GM18868 (cell line): Measurements from ENCODE around the gene CKLF.

Experiments used
- ATAC-seq: cut with Tn5 transposase; IDR thresholded peaks from one replicate; pipeline ENCODE4 v1.9.1; 2021; ENCODE audit warnings: mild to moderate bottlenecking, moderate library complexity; ENCODE audit not compliant: unreplicated experiment

The CKLF gene

DNA sequence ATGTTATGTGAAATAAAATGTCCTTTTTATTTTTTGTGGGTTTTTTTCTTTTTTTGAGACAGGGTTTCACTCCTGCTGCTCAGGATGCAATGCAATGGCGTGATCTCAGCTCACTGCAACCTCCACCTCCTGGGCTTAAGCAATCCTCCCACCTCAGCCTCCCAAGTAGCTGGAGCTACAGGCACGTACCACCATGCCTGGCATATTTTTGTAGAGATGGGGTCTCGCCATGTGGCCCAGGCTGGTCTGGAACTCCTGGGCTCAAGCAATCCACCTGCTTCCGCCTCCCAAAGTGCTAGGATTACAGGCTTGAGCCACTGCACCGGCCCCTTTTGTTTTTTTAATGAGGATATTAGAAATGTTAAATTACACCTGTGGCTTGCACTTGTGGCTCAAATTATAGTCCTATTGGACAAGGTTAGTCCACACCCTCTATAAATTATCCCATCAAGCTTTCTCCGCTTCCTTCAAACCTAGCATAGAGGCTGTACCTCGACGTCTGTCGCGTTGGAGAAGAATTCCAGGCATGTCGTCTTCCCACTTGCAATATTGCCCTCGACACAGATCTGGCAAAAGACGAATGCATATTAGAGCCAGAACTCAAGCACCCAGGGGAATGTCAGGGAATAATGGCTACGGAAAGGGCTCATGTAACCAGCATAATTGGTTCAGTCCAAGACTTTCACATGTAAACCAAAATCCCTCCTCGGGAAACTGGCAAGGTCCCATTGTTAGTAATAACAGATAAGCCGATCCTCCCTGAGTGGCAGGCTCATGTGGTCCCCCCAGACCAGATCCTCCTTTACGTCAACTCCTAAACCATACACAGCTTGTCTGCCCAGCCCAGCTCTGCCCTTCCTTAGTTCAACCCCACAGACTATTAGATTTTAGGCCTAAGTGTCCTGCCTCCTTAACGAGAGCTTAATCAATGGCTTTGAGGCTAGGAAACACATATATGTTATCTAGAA is 10.7 kb upstream of the CKLF start:
- no peak for ATAC-seq

GRCh38 chr16:66542396-66542795 is 10.0 kb upstream of the CKLF start:
- no peak for ATAC-seq

GRCh38 chr16:66543541-66543940 is 8.8 kb upstream of the CKLF start:
- ATAC-seq: no peak

GRCh38 chr16:66544016-66544757 is 8.2 kb upstream of the CKLF start:
- no peak for ATAC-seq

DNA sequence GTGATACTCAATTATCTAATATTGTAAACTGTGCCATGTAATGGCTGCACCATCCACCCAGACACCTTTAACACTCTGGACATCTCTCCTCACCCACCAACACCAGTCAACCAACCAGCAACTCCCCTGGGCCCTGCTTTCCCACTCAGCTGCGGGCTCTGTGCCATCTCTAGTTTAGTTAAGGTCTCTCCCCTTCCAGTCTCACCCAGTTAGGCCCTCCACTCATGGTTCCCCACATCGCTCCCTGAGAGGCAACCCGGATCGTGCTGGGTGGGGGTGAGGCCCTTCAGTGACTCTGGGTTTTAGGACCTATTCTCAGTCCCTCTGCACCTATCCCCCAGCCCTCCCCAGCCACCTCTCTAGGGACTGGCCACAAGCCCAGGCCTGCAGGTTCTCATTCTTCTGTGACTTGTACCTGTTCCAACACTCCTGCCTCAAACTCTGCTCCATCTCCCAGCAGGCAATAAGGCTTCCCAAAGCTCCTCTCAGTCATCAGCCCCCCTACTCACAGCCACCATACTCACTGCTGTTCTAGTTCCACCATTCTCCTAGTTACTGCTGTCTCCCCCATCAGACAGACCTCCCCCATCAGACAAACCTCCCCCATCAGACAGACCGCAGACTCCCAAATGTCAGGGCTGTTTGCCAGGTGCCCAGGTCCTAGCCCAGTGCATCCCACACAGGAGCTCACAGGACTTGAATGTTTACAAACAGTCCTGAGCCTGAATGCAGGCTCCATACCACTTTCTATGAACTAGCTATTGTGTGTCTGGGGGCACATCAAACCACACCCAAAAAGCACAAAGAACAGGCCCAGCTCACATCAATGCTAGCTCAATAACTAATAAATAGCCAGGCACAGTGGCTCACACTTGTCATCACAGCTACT is 5.0 kb upstream of the CKLF start:
- no peak for ATAC-seq

GRCh38 chr16:66548068-66548467 is 4.3 kb upstream of the CKLF start:
- ATAC-seq: no peak

DNA sequence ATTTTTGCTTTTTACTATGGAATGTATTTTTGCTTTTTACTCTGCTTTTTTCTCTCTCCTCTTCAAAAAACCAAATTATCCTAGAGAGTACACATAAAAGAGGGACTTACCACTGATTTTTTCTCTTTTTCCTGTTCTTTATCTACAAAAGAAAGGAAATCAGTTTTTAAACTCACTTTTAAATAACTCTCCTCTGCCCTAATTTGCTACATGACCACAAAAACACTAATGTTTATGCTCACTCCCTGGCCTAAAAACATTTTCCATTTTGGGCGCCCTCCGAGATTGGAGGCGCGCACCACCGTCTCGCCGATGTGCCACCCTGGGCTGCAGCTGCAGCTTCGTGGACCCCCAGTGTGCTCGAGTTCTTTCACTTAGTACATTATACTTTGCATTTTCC is 3.5 kb upstream of the CKLF start:
- ATAC-seq: no peak

DNA sequence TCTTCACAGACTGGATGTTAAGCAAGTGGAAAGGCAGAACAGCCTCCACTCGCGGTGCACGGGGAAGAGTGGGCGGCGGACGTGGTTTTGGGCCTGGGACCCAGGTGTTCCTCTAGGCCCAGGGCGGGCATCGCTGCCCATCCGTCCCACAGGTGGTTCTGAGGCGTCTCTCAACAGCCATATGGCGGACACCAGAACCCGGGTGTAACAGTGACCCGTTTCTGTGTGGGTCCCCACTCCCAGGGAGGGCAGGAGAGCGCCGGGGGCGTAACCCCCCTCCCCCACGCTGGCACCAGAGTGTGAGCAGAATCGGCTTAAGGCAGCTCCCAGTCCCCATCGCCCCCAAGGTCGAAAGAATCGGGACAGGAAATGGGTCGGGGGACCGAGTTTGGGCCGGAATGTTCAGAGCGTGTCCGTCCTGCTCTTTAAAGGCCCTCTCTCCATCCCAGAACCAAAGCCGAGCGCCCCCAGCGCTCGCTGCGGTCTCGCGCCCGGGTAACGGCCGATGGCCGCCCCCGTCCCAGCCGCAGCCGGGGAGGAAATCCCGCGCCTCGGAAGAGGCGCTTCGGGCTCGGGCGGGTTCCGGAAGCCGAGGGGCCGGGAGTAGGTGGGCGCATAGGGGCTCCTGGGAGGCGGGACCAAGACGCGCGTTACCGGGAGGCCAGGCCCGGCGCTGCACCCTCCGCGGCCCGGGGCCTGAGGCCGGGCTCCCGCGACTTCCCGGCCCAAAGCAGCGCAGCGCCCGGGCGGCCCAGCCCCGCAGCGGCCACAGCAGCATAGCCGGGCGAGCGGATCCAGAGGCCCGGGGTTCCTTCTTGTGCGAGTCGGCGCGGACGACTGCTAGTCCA is 2.9 kb upstream of the CKLF start, which contains the start of gene TK2:
Gene TK2 (minus strand): TSS at position 839 of the 848 bp plus-strand sequence. CDS start 61 bp downstream, at position 778.
- ATAC-seq: peak; percentile 44

GRCh38 chr16:66551348-66551759 is 1.0 kb upstream of the CKLF start:
- ATAC-seq: no peak

DNA sequence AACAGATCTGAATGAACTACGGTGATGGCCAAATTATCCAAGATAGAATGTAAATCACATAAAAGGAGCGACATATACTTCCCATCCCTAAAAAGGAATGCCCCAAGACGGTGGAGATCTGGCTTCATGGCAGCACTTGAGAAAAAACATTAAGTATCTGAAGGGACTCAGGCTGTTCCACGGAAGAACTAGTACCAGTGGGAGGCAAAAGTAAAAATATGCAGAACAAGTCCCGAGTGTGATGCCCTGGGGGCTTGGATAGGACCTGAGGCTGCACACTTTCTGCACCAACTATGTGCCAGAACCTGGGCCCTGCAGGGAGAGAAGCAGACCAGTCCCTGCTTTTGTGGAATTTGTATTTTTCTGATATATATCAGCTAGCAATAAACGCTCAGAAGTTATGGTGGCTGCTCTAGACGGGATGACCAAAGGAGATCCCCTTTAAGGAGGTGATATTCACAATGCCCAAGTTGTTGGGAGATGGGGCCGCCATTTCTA is 539 bp upstream of the CKLF start:
- peak; percentile 4 for ATAC-seq

DNA sequence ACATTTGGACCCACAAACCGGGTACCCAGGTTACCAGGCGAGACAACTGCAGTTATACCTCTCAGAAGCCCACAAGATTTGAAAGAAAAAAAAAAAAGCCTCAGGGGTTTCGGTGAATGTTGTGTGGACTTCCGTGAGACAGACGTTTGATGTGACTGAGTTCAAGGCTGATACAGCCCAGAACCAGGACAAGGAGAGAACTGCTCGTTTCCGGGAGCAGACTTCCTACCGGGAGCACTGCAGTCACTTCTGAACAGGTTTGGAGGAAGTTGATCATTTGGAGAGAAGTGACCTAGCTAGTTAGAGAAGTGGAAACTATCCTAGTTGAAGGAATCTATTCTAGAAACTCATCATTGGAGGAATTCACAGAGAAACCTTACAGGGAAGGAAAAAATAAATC is 847 bp downstream of the CKLF start:
- no peak for ATAC-seq

DNA sequence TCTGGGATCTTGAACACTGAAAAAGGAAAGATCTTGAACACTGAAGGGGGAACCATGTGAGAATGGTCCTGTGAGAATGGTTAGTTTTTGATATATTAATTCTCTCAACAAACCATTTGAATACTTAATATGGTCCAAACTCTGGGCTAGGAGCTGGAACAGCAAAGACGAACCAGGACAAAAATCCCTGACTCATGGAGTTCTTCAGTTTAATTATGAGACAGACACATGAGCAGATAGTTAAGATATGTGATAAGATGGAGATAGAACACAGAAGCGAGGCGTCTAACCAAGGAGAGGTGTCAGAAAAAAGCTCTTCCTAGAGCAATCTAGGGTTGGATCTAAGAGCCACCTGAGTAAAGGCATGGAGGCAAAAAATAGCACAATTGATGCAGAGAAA is 1.6 kb downstream of the CKLF start:
- ATAC-seq: no peak

- no peak for ATAC-seq
These were observed 2.1 kb downstream of the CKLF start for GRCh38 chr16:66554495-66554894.

GRCh38 chr16:66560107-66560506 is 7.7 kb downstream of the CKLF start:
- no peak for ATAC-seq

DNA sequence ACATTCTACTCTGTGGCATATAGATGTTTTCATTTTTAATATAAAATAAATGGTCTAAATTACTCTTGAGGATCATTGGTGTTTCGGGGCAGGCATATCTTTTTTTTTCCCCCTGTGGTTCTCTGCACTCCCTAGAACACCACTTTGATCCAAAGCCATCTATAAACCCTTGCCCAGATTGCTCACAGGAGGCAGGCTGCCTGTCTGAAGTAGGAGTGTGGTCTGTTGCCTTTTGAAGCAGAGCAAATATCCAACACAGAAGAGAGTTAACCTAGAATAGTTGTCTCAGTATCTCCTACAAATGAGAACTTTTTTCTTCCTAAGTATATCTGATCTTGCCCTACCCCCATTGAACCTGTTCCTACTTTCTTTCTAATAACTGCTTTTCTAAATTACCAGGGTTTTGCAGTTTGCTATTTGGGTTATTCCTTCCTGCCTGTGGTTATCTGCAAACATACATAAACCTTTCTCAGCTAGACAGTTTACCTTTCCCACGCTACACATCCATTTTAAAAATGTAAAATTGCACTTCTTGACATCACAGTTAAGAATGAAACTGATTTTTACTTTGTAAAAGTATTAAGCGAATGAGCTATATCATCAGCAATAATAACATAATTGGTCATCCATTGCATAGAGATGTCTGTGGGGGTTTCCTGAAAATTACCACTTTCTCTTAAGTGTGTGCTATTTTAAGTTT is 9.2 kb downstream of the CKLF start:
- no peak for ATAC-seq

GRCh38 chr16:66562409-66562808 is 10.0 kb downstream of the CKLF start:
- no peak for ATAC-seq

DNA sequence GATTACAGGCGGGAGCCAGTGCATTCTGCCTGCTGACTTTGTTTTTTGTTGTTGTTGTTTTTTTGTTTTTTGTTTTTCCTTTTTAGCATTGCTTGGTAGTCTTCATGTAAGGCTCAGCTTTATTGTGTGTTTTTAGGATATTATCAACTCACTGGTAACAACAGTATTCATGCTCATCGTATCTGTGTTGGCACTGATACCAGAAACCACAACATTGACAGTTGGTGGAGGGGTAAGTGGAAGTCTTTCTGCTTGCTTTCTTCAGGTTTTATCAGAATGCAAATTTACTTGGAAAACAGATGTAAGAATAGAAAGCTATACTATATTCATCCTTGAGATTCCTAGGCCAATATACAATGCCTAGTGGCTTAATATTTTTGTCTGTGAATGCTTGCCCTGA is 10.6 kb downstream of the CKLF start:
- no peak for ATAC-seq

GRCh38 chr16:66563574-66564334 is 11.4 kb downstream of the CKLF start:
- peak; percentile 51 for ATAC-seq
